ENCODE data around the gene TEK.

- TF ChIP-seq CTCF (IDR thresholded peaks at IDR 0.05; ENCODE audit: low read depth, low read length): no peak
- no peak for TF ChIP-seq EZH2phosphoT487 (IDR thresholded peaks at IDR 0.05; ENCODE audit: low read depth)
Measured at GRCh38 chr9:27193886-27194285, 84.9 kb downstream of the TEK start.

Data from OCI-LY3 (cell line).